Activated T-cell treated with anti-CD3 and anti-CD28 coated beads for 1 hour (primary cell): ENCODE data around the gene MYLK2.

Experiments used
- DNase-seq: peaks from one replicate; pipeline ENCODE4 v3.0.0-alpha.2; 2020; ENCODE audit warnings: low read depth

Gene MYLK2

DNA sequence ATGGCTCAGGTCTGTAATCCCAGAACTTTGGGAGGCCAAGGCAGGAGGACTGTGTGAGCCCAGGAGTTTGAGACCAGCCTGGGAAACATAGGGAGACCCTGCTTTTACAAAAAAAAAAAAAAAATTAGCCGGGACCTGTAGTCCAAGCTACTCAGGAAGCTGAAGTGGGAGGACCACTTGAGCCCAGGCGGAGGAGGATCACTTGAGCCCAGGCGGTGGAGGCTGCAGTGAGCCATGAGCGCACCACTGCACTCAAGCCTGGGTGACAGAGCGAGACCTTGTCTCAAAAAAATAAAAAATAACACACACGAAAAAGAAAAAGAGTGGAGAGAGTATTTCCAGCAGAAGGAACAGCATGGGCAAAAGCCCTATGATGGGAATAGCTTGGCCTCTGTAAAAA lies 53.2 kb downstream of the MYLK2 start:
- DNase-seq, result no peak

DNA sequence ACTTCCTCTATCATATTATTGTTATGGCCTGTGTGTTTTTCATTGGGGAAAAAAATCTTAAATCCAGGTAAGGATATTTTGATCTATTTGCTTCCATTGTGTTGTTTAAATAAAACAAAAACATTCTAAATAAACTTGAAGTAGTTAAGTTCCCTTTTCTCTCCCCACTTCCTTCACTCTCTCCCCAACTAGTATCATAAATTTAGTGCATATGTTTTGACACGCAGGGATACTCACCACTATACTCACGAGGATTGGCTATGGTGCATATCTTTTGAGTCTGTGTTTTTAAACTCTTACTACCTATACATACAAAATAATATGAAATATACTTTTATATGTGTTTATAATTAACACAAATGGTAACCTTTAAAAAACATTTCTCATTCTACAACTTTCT lies 56.5 kb downstream of the MYLK2 start:
- DNase-seq, result no peak

DNA sequence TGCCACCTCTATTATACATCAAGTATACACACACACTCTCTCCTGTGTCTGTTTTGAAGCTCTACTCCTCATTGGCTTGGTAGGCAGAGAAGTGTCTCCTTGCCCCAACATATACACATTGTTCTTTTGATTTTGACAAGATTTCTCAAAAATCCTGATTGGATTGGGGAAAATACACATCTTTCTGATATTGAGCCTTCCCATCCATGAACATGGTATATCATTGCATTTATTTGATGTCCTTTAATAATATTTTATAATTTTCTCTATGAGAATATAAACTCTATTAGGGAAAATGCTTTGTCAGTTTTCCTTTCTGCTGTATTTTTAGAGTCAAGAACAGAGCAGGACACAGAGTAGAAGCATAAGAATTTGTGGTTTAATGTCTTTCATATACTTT lies 58.5 kb downstream of the MYLK2 start:
- DNase-seq, result no peak

DNA sequence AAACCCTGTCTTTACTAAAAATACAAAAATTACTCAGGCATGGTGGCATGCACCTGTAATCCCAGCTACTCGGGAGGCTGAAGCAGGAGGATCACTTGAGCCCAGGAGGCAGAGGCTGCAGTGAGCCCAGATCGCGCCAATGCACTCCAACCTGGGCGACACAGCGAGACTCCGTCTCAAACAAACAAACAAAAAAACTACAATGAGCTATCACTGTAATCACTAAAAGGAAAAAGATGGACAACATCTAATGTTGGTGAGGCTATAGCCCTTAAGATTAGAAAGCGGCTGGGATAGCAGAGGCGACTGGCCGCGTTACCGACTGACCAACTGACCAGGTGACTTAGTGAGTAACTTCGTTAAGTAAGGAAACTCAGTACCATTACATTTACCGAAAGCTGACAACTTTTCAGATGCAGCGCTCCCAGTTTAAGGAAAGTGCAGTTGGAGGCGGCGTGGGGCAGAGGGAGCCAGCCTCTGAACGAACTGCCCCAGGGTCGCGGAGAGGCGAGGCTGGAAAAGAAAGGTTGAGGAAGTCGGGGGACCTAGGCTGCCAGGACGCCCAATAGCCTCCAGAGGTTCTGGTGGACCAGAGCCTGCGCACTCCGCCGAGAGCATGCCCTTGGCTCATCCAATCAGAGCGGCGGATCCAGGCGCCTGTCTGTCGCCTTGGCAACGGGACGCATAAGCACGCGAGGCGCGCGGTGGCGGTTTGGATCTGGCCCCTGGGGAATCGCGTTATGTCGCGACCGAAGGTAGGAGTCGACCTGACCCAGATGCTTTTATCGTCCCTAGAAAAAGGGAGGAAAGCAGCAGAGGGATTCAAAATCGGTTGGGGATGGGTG lies 60.2 kb downstream of the MYLK2 start:
- DNase-seq, result peak; percentile 57

DNA sequence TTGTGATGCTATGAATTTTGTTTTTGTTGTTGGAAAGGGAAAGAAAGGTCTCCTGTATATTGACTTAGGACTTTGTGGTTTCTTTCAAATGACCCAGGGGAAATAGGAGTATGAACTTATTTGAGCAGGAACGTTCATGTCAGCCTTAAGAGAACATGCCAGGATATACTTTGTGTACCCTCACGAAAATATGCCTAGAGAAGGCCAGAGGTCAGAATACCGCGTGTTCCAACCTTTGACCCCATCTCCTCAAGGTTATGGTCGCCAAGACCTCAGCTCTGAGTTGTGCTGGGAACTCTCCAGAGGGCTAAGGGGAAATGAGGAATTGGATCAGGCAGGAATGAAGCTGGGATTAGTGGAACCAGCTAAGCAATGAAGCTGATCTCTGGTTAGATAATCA lies 62.8 kb downstream of the MYLK2 start:
- no peak for DNase-seq

DNA sequence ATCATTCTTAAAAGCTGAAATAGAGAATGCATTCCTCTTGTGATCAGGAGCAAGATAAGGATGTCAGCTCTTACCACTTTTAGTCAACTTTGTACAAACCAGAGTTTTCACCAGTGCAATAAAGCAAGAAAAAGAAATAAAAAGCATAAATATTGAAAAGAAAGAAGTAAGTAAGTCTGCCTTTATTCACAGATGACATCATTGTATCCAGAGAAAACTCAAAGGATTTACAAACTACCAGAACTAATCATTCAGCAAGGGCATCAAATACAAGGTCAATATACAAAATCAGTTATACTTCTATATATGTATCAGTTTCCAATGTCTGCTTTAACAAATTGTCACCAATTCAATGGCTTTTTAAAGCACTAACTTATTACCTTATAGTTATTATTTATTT lies 64.7 kb downstream of the MYLK2 start:
- no peak for DNase-seq
